HG03060 (cell line): ENCODE results near the gene ZNF695.
A peak's percentile ranks its signal among the peaks of the same experiment; 100 is the strongest.

Source experiments
- ATAC-seq: cut with Tn5 transposase; IDR thresholded peaks from one replicate; pipeline ENCODE4 v1.9.1; 2021; ENCODE audit warnings: low read depth, moderate number of reproducible peaks; ENCODE audit not compliant: unreplicated experiment

ZNF695 gene

DNA sequence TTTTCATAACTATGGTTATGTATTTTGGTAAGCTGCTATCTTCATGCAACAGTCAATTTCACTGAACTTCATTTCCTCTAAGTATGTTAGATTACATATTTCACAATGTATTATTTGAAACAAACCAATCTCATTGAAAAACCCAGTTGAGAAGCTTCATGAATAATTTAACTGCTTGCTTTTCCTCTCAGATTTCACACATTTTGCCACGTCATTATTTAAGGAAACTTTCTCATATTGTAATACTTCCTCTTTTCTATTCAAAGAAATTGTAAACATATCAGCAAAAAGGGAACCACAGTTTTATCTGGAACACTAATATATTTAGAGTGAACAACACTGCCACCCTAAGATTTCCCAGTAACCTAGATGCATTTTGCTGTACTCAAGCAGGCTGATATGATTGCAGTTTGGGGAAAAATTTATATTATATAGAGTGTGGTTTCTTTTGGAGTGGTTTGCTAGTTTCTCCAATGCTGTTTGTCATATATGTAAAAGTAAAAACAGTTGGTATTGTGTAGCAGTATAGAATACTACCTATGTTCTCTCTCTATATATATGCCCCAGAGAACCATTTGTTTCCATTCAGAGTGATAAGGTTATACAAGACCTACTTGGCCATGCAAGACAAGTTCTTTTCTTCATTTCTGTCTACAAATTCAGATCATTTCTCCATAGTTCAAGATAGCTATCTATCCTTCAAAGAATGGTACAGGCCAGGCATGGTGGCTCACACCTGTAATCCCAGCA is 47.7 kb downstream of the ZNF695 start:
- ATAC-seq: peak; percentile 56

DNA sequence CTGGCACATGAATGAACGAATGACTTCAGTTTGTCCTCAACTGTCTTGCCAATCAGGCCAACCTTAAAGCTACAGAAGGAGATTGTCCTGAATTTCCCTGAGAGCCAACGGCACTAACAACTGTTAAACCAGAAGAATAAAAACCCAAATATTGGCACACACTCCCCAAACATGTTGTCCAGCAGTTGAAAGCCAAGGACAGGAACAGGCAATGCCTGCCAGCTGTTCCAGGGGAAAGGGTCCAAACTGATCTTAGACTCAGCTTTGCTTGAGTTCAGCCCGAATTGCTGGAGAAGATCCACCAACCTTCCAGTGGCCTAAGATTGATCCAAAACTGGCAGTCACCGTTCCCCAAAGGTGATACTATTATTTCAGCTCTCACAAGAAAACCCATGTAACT is 53.7 kb downstream of the ZNF695 start:
- ATAC-seq: no peak

DNA sequence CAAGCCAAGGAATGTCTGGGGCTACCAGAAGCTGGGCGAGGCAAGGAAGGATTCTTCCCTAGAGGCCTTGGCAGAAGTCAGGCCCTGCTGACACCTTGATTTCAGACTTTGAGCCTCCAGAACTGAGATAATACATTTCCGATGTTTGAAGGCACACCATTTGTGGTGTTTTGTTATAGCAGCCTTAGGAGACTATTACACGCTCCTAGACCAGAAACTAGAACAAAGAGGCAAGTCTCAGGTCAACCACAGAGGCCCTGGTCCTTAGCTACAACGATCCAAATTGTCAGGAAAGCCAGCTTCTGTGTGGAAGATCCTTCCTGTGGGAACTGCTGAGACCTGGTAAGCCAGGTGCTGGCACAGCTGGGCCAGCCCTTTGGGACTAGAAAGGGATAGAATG is 56.4 kb downstream of the ZNF695 start:
- ATAC-seq: no peak

DNA sequence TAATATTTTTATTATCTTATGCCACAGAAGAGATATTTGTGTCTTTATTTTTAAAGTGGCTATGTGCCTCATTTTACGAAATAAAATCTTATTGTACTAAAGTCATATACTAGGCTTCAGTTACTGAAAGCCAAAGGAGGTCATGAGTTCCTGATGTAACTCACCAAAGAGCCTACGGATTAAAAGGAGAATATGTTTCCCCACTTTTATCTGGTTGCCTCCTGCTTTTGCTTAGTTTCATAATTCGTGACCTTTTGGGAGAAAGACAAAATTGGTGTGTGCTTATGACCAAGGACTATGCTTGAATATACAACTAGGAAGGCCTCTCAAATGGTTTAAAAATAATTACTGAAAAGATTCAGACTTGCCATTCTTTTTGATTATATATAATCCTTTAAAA is 57.9 kb downstream of the ZNF695 start:
- ATAC-seq: no peak

GRCh38 chr1:246947255-246947654 is 60.6 kb downstream of the ZNF695 start:
- ATAC-seq: no peak

GRCh38 chr1:246946366-246946765 is 61.5 kb downstream of the ZNF695 start:
- no peak for ATAC-seq
